ENCODE data around the gene RMC1. TPM values are rescaled to one million over a fixed set of nuclear protein-coding genes. Genes with fewer than 3 reads are reported as not detected.
A peak's percentile ranks its signal among the peaks of the same experiment; 100 is the strongest.

The RMC1 gene
- total and polyA plus RNA-seq, 7 donors, result 11.8 to 38.1 (median 19.8) TPM

- Histone ChIP-seq H3K4me3 (no peak overlapping the region), H3K36me3 (peaks cover 41 to 98% (median 87%) of the 10 kb centered on the region in 4 donors), H3K9me3 (no peaks in the 10 kb centered on the region), H3K27me3 (no peaks in the 10 kb centered on the region), H3K4me1 (no peaks in the 10 kb centered on the region), H3K27ac (peak overlapping the region in 1 of 4 donors; percentile 30)
- no peak for DNase-seq
- TF ChIP-seq CTCF (IDR thresholded peaks at IDR 0.05), result no peak
- TF ChIP-seq POLR2AphosphoS5 (IDR thresholded peaks at IDR 0.05), result no peak
- no peak for TF ChIP-seq EP300 (IDR thresholded peaks at IDR 0.05)
- TF ChIP-seq POLR2A (IDR thresholded peaks at IDR 0.05), result no peak
- 95 to 96% methylated on average over 16 of the region's 16 CpGs for WGBS, 2 donors
- intact Hi-C loops (cut with DNase I), result no loop called here
Measured at GRCh38 chr18:23534276-23534675, 31.0 kb downstream of the RMC1 start.

GRCh38 chr18:23536204-23536603, 32.9 kb downstream of the RMC1 start:
- Histone ChIP-seq H3K4me3 (no peak overlapping the region), H3K36me3 (peaks cover 40 to 98% (median 86%) of the 10 kb centered on the region in 4 donors), H3K9me3 (no peaks in the 10 kb centered on the region), H3K4me1 (no peaks in the 10 kb centered on the region), H3K27me3 (no peaks in the 10 kb centered on the region), H3K27ac (no peak overlapping the region)
- WGBS, 2 donors, result 93 to 97% methylated on average over 5 of the region's 5 CpGs
- TF ChIP-seq EP300 (IDR thresholded peaks at IDR 0.05) (no peak), POLR2A (IDR thresholded peaks at IDR 0.05) (no peak), POLR2AphosphoS5 (IDR thresholded peaks at IDR 0.05) (no peak), CTCF (IDR thresholded peaks at IDR 0.05) (no peak)
- no peak for DNase-seq
- intact Hi-C loops (cut with DNase I), result no loop called here

- no peak for DNase-seq
- H3K4me1 ChIP-seq, result no peaks in the 10 kb centered on the region
- H3K36me3 ChIP-seq, result peaks cover 40 to 98% (median 85%) of the 10 kb centered on the region in 4 donors
- WGBS, 2 donors, result 96 to 97% methylated on average over 7 of the region's 7 CpGs
- no peaks in the 10 kb centered on the region for H3K9me3 ChIP-seq
- H3K4me3 ChIP-seq, result no peak overlapping the region
- intact Hi-C loops (cut with DNase I), result no loop called here
- H3K27me3 ChIP-seq, result no peaks in the 10 kb centered on the region
- TF ChIP-seq POLR2A (IDR thresholded peaks at IDR 0.05) (no peak), POLR2AphosphoS5 (IDR thresholded peaks at IDR 0.05) (no peak), CTCF (IDR thresholded peaks at IDR 0.05) (no peak), EP300 (IDR thresholded peaks at IDR 0.05) (no peak)
- peak overlapping the region in 1 of 4 donors; percentile 24 for H3K27ac ChIP-seq
Measured at GRCh38 chr18:23537274-23537673, 34.0 kb downstream of the RMC1 start.

GRCh38 chr18:23538001-23538400, 34.7 kb downstream of the RMC1 start:
- H3K27me3 ChIP-seq, result no peaks in the 10 kb centered on the region
- H3K4me1 ChIP-seq, result no peaks in the 10 kb centered on the region
- H3K4me3 ChIP-seq, result no peak overlapping the region
- no peaks in the 10 kb centered on the region for H3K9me3 ChIP-seq
- TF ChIP-seq POLR2A (IDR thresholded peaks at IDR 0.05), result no peak
- no peak for TF ChIP-seq CTCF (IDR thresholded peaks at IDR 0.05)
- no peak for TF ChIP-seq EP300 (IDR thresholded peaks at IDR 0.05)
- no peak for TF ChIP-seq POLR2AphosphoS5 (IDR thresholded peaks at IDR 0.05)
- 95 to 96% methylated on average over 9 of the region's 9 CpGs for WGBS, 2 donors
- intact Hi-C loops (cut with DNase I), result no loop called here
- H3K36me3 ChIP-seq, result peaks cover 40 to 100% (median 88%) of the 10 kb centered on the region in 4 donors
- H3K27ac ChIP-seq, result peak overlapping the region in 1 of 4 donors; percentile 40
- no peak for DNase-seq

- no peak overlapping the region for H3K4me3 ChIP-seq
- no peaks in the 10 kb centered on the region for H3K9me3 ChIP-seq
- WGBS, 2 donors, result 88 to 89% methylated on average over 6 of the region's 6 CpGs
- peak overlapping the region in 1 of 4 donors; percentile 40 for H3K27ac ChIP-seq
- TF ChIP-seq POLR2A (IDR thresholded peaks at IDR 0.05), result no peak
- no peak for TF ChIP-seq EP300 (IDR thresholded peaks at IDR 0.05)
- TF ChIP-seq CTCF (IDR thresholded peaks at IDR 0.05), result no peak
- TF ChIP-seq POLR2AphosphoS5 (IDR thresholded peaks at IDR 0.05), result no peak
- intact Hi-C loops (cut with DNase I), result no loop called here
- no peaks in the 10 kb centered on the region for H3K4me1 ChIP-seq
- DNase-seq, result no peak
- no peaks in the 10 kb centered on the region for H3K27me3 ChIP-seq
- peaks cover 39 to 100% (median 83%) of the 10 kb centered on the region in 4 donors for H3K36me3 ChIP-seq
Measured at GRCh38 chr18:23538870-23539269, 35.6 kb downstream of the RMC1 start.

All from sigmoid colon (tissue), 7 donors.